ENCODE measurements around the gene ASRGL1.
"Not testable (repeated sequence)": the region's sequence is repeated elsewhere in the genome, so short reads cannot be mapped to it uniquely, and the experiment has no call there.

The ASRGL1 gene

DNA sequence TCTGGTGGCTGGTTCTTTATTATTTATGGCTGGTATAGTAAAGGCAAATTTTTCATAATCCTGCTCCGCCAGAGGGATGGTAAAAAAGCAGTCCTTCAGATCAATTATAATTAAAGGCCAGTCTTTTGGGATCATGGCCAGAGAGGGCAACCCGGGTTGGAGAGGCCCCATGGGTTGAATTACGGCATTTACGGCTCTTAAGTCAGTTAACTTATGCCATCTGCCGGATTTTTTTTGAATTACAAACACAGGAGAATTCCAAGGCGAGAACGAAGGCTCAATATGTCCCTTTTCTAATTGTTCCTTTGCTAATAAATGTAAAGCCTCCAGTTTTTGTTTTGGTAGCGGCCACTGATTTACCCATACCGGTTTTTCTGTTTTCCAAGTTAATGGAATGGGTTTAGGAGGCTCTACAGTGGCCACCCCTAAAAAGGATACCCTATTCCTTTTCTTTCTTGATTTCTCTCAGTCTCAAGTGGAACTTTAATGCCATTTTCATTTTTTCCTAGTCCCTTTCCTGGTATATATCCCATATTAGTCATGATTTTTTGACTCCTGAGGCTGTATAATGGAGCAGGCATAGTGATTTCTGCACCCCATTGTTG lies 41.3 kb downstream of the ASRGL1 start:
- not testable (repeated sequence) for DNase-seq (ENCODE audit: extremely low read depth, insufficient read length); H3K27me3 ChIP-seq (replicated peaks; ENCODE audit: control insufficient read depth, insufficient read depth, low read length); H3K36me3 ChIP-seq (ENCODE audit: control insufficient read depth, insufficient read depth, low read length); H3K4me3 ChIP-seq (replicated peaks; ENCODE audit: low read depth, low read length)
- TF ChIP-seq, protein P1, sequence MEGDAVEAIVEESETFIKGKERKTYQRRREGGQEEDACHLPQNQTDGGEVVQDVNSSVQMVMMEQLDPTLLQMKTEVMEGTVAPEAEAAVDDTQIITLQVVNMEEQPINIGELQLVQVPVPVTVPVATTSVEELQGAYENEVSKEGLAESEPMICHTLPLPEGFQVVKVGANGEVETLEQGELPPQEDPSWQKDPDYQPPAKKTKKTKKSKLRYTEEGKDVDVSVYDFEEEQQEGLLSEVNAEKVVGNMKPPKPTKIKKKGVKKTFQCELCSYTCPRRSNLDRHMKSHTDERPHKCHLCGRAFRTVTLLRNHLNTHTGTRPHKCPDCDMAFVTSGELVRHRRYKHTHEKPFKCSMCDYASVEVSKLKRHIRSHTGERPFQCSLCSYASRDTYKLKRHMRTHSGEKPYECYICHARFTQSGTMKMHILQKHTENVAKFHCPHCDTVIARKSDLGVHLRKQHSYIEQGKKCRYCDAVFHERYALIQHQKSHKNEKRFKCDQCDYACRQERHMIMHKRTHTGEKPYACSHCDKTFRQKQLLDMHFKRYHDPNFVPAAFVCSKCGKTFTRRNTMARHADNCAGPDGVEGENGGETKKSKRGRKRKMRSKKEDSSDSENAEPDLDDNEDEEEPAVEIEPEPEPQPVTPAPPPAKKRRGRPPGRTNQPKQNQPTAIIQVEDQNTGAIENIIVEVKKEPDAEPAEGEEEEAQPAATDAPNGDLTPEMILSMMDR (IDR thresholded peaks at IDR 0.05; ENCODE audit: insufficient read depth, low read length, poor library complexity, severe bottlenecking) = peak; percentile 24

DNA sequence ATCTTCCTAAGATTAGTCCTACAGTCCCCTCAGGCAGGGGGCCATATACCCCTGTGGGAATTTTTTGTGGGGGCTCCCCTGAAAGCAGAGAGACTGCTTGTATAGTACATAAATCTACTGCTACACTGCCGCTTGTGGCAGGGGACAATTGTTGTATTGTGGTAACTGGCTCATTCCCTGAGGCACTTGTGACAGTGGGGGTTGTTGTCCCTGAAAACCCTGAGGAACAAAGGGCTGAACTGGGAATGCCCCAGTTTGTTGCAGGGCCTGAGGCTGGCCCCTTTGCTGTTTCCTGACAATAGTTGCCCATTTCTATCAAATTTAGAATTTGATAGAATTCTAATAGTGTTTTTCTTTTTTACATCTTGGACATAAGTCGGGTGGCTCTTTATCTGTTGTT lies 42.3 kb downstream of the ASRGL1 start:
- DNase-seq (ENCODE audit: extremely low read depth, insufficient read length); H3K4me3 ChIP-seq (replicated peaks; ENCODE audit: low read depth, low read length); H3K36me3 ChIP-seq (ENCODE audit: control insufficient read depth, insufficient read depth, low read length); H3K27me3 ChIP-seq (replicated peaks; ENCODE audit: control insufficient read depth, insufficient read depth, low read length): not testable (repeated sequence)

DNA sequence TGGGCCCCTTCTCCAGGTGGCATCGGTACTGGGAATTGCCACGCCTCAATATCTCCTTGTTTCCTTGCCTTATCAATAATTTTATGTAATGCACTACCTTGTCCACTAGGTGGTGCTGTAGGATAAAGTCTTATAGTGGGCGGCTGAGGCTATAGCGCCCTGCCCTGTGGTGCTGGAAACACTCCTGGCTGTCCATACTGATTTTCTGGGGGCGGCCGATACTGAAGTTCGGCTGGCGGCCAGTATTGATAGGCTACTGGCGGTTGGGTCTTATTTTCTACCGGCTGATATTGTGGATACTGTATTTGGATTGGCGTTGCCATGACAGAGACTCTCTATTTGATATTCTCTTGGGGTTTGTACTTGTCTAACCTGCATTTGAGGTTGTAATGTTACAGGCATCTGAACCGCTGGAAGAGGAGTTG lies 43.6 kb downstream of the ASRGL1 start:
- H3K27me3 ChIP-seq (replicated peaks; ENCODE audit: control insufficient read depth, insufficient read depth, low read length); H3K4me3 ChIP-seq (replicated peaks; ENCODE audit: low read depth, low read length); DNase-seq (ENCODE audit: extremely low read depth, insufficient read length); H3K36me3 ChIP-seq (ENCODE audit: control insufficient read depth, insufficient read depth, low read length): not testable (repeated sequence)
- TF ChIP-seq, protein P1 (IDR thresholded peaks at IDR 0.05; ENCODE audit: insufficient read depth, low read length, poor library complexity, severe bottlenecking) = peak; percentile 68

DNA sequence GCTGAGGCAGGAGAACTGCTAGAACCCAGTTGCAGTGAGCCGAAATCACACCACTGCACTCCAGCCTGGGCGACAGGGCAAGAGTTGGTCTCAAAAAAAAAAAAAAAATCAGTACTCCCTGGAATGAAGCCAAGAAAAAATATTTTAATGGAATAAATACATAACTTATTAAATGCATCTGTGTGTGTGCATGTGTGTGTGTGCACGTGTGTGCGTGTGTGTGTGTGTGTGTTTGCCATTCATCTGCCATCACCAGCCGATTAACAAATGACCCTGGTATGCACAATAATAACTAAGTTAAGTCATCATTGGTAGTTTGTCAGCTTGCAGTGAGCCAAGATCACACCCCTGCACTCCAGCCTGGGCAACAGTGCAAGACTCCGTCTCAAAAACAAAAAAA lies 46.6 kb downstream of the ASRGL1 start:
- no peaks in the 10 kb centered on the region; the same call in 1 of the 2 replicates for H3K27me3 ChIP-seq (replicated peaks; ENCODE audit: control insufficient read depth, insufficient read depth, low read length)
- TF ChIP-seq, protein P1 (IDR thresholded peaks at IDR 0.05; ENCODE audit: insufficient read depth, low read length, poor library complexity, severe bottlenecking) = no peak
- H3K36me3 ChIP-seq (ENCODE audit: control insufficient read depth, insufficient read depth, low read length) = no peaks in the 10 kb centered on the region
- H3K4me3 ChIP-seq (replicated peaks; ENCODE audit: low read depth, low read length) = no peak overlapping the region
- no peak for DNase-seq (ENCODE audit: extremely low read depth, insufficient read length)

DNA sequence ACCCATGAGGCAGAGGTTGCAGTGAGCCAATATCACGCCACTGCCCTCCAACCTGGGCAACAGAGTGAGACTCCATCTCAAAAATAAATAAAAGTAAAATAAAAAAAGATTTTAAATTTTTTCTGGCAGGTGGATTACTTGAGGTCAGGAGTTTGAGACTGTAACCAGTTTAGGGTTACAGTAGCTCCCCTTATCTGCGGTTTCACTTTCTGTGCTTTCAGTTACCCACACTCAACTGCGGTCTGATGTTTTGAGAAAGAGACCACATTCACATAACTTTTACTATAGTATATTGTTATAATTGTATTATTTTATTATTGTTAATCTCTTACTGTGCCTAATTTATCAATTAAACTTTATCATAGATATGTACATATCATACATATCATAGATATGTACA lies 48.8 kb downstream of the ASRGL1 start:
- not testable (repeated sequence) for H3K36me3 ChIP-seq (ENCODE audit: control insufficient read depth, insufficient read depth, low read length); H3K4me3 ChIP-seq (replicated peaks; ENCODE audit: low read depth, low read length); DNase-seq (ENCODE audit: extremely low read depth, insufficient read length); H3K27me3 ChIP-seq (replicated peaks; ENCODE audit: control insufficient read depth, insufficient read depth, low read length)

DNA sequence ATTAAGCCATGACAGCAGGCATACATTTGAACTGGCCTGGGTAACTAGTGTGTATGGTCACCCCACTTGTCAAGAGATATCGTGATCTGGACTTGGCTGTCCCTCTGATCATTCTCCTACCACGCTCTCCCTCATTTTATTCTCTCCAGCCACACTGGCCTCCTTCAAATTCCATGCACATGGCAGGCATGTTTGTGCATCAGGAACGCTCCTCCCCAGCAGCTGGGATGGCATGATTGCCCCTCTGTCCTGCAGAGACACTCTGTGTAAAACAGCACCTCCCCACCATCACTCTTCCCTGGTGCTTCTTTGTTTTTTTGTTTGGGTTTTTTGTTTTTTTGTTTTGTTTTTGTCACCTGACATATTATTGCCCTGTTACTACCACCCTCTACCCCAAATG lies 50.1 kb downstream of the ASRGL1 start:
- H3K4me3 ChIP-seq (replicated peaks; ENCODE audit: low read depth, low read length) = no peak overlapping the region
- H3K27me3 ChIP-seq (replicated peaks; ENCODE audit: control insufficient read depth, insufficient read depth, low read length) = no peaks in the 10 kb centered on the region
- H3K36me3 ChIP-seq (ENCODE audit: control insufficient read depth, insufficient read depth, low read length) = no peaks in the 10 kb centered on the region
- TF ChIP-seq, protein P1 (IDR thresholded peaks at IDR 0.05; ENCODE audit: insufficient read depth, low read length, poor library complexity, severe bottlenecking) = no peak
- no peak for DNase-seq (ENCODE audit: extremely low read depth, insufficient read length)

DNA sequence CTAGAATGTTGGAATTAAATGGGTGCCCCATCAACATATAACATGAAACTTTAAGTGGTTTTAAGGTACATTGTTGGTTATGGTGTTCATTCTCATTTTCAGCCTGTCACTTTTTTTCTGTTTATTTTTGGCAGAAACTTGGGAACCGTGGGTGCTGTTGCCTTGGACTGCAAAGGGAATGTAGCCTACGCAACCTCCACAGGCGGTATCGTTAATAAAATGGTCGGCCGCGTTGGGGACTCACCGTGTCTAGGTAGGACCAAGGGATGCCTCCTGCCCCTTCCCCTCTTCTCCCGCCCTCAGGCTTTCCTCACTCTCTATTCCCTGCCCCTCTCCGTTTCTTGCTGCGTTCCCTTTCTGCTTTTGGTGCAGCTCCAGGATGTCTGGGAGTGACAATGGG lies 51.8 kb downstream of the ASRGL1 start:
- no peak for DNase-seq (ENCODE audit: extremely low read depth, insufficient read length)
- Histone ChIP-seq H3K27me3 (replicated peaks; ENCODE audit: control insufficient read depth, insufficient read depth, low read length) (no peaks in the 10 kb centered on the region), H3K36me3 (ENCODE audit: control insufficient read depth, insufficient read depth, low read length) (no peaks in the 10 kb centered on the region), H3K4me3 (replicated peaks; ENCODE audit: low read depth, low read length) (no peak overlapping the region)
- TF ChIP-seq, protein P1 (IDR thresholded peaks at IDR 0.05; ENCODE audit: insufficient read depth, low read length, poor library complexity, severe bottlenecking) = no peak
